IPS-NIHi7 (cell line): ENCODE results near the gene ROBO1.
"Not testable (repeated sequence)": the region's sequence is repeated elsewhere in the genome, so short reads cannot be mapped to it uniquely, and the experiment has no call there.

Source experiments
- DNase-seq: peaks from one replicate; pipeline ENCODE4 v3.0.0; 2012; ENCODE audit warnings: mixed read lengths; ENCODE audit errors: extremely low spot score

The ROBO1 gene

GRCh38 chr3:79245284-79246138 lies 522.3 kb downstream of the ROBO1 start:
- DNase-seq, result no peak

GRCh38 chr3:79236496-79236895 lies 531.3 kb downstream of the ROBO1 start:
- no peak for DNase-seq

GRCh38 chr3:79233431-79234060 lies 534.3 kb downstream of the ROBO1 start:
- DNase-seq, result peak; percentile 31

- no peak for DNase-seq
Measured at GRCh38 chr3:79230266-79230665, 537.5 kb downstream of the ROBO1 start.

GRCh38 chr3:79217096-79217495 lies 550.7 kb downstream of the ROBO1 start:
- DNase-seq, result no peak

GRCh38 chr3:79215286-79215685 lies 552.5 kb downstream of the ROBO1 start:
- DNase-seq, result no peak

GRCh38 chr3:79211586-79212359 lies 556.0 kb downstream of the ROBO1 start:
- no peak for DNase-seq

GRCh38 chr3:79204351-79204750 lies 563.4 kb downstream of the ROBO1 start:
- DNase-seq, result no peak

GRCh38 chr3:79203144-79203519 lies 564.7 kb downstream of the ROBO1 start:
- DNase-seq, result no peak

- DNase-seq, result peak; percentile 17
Measured at GRCh38 chr3:79202471-79203143, 565.2 kb downstream of the ROBO1 start.

GRCh38 chr3:79200456-79200855 lies 567.3 kb downstream of the ROBO1 start:
- DNase-seq, result no peak

- no peak for DNase-seq
Measured at GRCh38 chr3:79199966-79200365, 567.8 kb downstream of the ROBO1 start.

GRCh38 chr3:79187426-79187825 lies 580.4 kb downstream of the ROBO1 start:
- no peak for DNase-seq

- no peak for DNase-seq
Measured at GRCh38 chr3:79184251-79184650, 583.5 kb downstream of the ROBO1 start.

- DNase-seq, result no peak
Measured at GRCh38 chr3:79183496-79183895, 584.3 kb downstream of the ROBO1 start.

GRCh38 chr3:79178471-79179180 lies 589.2 kb downstream of the ROBO1 start:
- DNase-seq, result no peak

- DNase-seq, result no peak
Measured at GRCh38 chr3:79175870-79176269, 591.9 kb downstream of the ROBO1 start.

- DNase-seq, result not testable (repeated sequence)
Measured at GRCh38 chr3:79173259-79173658, 594.5 kb downstream of the ROBO1 start.

- no peak for DNase-seq
Measured at GRCh38 chr3:79172241-79172640, 595.6 kb downstream of the ROBO1 start.

GRCh38 chr3:79170021-79170420 lies 597.8 kb downstream of the ROBO1 start:
- no peak for DNase-seq
